HAP-1 (cell line): Measurements from ENCODE around the gene LBHD2.
A peak's percentile ranks its signal among the peaks of the same experiment; 100 is the strongest.

Source experiments
- DNase-seq, 2 experiments: peaks; one replicate each; pipeline ENCODE4 v3.0.0-alpha.2; 2016 to 2020; ENCODE audit warnings: low spot score in 2 of 2
- H3K27me3 ChIP-seq: fragments of 250-450 bp; sonication (Bioruptor Pico); 2 replicates; pipeline ENCODE4 v1.5.1; 2020; ENCODE audit warnings: low read depth, mild to moderate bottlenecking, moderate library complexity
- H3K36me3 ChIP-seq: fragments of 250-450 bp; sonication (Bioruptor Pico); replicated peaks from 2 replicates; pipeline ENCODE4 v1.5.1; 2020; ENCODE audit warnings: mild to moderate bottlenecking
- H3K4me1 ChIP-seq: fragments of 250-450 bp; sonication (Bioruptor Pico); 2 replicates; pipeline ENCODE4 v1.5.1; 2020; ENCODE audit warnings: mild to moderate bottlenecking
- H3K4me3 ChIP-seq: fragments of 250-450 bp; sonication (Bioruptor Pico); 2 replicates; pipeline ENCODE4 v1.5.1; 2020; ENCODE audit warnings: mild to moderate bottlenecking, moderate library complexity
- H3K9me3 ChIP-seq: fragments of 250-450 bp; sonication (Bioruptor Pico); 2 replicates; pipeline ENCODE4 v1.5.1; 2020; ENCODE audit warnings: mild to moderate bottlenecking, moderate library complexity
- in situ Hi-C: fragments of 300-500 bp; cut with MboI; formaldehyde crosslinking; loops from 3 replicates; pipeline ENCODE4 v1.14.3; 2020; ENCODE audit warnings: low sequenced_read_pairs, inconsistent platforms, mixed read lengths

Gene LBHD2

DNA sequence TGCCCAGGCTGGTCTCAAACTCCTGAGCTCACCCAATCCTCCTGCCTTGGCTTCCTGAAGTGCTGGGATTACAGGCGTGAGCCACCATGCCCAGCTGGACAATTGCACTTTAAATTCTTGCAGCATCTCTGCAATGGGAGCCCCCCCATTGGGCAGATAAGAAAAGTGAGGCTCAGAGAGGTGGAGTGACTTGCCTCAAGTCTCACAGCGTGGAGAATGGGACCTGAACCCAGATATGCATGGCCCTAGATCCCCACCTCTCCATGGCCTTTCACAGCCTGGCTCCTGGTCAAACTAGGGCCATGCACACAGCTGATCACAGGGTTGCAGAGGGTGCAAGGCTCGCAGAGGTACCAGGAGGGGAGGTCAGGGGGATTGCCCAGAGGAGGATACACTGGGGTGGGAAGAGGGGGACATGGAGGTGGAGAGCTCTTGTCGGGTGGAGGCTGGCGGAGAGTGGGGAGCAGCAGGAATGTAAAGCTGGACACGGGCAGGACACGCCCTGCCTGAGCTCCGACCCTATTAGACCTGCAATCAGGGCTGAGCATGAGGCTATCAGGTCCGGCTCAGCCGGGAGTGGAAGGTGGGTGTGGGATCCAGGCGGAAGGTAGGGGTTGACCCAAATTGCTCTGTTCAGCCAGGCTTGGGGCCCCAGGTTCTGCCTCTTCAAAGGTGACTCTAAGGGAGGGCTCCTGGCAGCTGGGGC is 17.4 kb downstream of the LBHD2 start:
- Histone ChIP-seq H3K4me1 (no peaks in the 10 kb centered on the region), H3K36me3 (no peaks in the 10 kb centered on the region)
- in situ Hi-C loops: no loop called here

DNA sequence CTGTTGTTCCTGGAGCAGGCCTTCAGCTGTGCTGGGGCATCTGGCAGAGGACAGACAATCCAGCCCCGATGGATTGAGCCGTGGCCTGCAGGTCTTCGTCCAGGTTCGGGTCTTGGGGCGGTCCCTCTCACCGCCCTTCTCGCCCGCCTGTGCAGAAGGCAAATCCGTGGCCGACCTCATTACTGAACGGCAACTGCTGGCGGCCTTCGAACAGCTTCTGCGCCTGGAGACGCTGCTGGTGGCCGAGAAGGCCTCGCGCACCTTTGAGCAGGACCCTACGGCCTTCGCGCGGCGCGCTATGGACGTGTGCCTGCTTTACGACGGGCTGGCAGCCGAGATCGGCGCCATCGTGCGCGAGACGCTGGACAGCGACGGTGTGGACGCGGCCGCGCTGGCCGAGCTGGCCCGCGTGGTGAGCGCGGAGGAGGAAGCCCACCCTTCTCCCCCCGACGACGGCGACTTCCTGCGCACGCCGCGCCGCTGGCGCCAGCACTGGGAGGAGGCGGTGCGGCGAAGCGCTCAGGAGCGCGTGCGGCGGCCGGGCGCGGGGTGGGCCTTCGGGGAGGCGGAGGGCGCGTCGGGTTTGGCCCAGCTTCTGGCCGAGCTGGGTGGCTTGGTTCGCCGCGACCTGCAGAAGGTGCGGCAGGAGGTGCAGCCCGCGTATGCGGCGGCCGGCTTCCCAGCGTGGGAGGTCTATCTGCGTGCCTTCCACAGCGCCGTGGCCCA is 18.1 kb downstream of the LBHD2 start:
- H3K36me3 ChIP-seq: no peaks in the 10 kb centered on the region
- H3K27me3 ChIP-seq: peaks cover 21% of the 10 kb centered on the region
- H3K4me3 ChIP-seq: no peak overlapping the region
- no peaks in the 10 kb centered on the region for H3K9me3 ChIP-seq
- DNase-seq: no peak
- H3K4me1 ChIP-seq: no peaks in the 10 kb centered on the region
- in situ Hi-C loops: no loop called here

More for the DNA sequence above, 17.4 kb downstream of the LBHD2 start:
- H3K27me3 ChIP-seq: peaks cover 21% of the 10 kb centered on the region
- no peak overlapping the region for H3K4me3 ChIP-seq
- DNase-seq: no peak
- no peaks in the 10 kb centered on the region for H3K9me3 ChIP-seq

DNA sequence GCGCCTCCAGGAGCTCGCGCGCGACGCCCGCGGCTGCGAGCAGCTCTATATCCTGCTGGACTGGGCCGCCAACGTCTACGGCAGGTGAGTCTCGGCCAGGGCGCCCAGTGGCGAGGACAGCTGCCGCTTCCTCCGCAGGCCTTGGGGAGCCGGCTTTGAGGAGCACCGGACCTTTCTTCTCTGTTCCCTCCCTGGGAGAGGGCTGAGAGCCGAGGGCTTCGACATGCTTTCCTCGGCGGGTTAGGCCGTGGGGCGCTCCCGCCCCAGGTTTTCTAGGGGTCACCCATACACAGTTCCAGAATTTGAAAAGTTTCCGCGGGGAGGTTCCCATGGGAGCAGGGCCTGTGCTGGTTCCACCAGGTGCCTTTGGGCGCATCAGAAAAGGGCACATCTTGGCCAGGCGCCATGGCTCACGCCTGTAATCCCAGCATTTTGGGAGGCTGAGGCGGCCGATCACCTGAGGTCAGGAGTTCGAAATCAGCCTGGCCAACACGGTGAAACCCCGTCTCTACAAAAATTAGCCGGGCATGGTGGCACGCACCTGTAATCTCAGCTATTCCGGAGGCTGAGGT is 18.8 kb downstream of the LBHD2 start:
- Histone ChIP-seq H3K27me3 (peaks cover 21% of the 10 kb centered on the region), H3K9me3 (no peaks in the 10 kb centered on the region), H3K4me3 (no peak overlapping the region), H3K4me1 (no peaks in the 10 kb centered on the region), H3K36me3 (no peaks in the 10 kb centered on the region)
- DNase-seq: no peak
- in situ Hi-C loops: no loop called here

DNA sequence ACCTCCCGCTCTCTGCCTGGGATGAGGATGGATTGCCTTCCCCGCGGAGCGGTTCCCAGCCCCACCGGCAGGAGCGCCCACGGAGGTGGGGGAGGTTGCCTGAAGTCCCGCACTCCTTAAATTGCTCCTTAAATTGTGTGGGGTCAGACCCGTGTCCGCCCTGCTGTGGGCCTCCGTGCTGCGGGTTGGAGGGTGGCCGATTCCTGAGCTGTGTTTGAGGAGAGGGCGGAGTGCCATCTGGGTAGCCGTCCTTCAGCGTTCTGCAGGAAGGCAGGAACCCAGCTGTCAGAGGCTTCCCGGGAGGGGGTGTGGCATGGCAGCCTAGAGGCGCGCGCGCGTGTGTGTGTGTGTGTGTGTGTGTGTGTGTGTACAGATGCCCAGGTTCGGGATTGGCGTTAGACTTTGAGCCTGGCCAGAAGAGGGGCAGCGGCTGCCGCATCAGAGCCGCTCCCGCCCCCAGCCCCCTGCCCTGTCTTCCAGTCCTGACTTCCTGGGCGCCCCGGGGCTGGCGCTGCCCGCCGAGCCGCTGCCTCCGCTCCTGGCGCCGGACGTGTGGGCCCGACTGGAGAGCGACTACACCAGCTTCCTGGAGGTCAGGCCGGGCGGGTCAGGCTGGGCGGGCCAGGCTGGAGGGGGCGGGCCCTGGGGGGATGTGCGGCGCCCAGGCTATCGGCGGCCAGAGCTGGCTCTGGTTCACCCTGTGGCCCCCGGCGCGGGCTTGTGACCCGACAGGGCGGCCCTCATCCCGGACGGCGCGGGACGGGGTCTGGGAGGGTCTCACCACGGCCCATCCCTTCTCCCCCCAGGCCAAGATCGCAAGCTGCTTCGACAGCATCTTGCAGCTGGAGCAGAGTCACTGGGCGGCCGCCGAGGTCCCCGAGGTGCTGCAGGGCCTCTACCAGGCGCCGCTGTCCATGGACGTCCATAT is 19.7 kb downstream of the LBHD2 start:
- in situ Hi-C loops: no loop called here
- Histone ChIP-seq H3K36me3 (no peaks in the 10 kb centered on the region), H3K27me3 (peaks cover 21% of the 10 kb centered on the region), H3K9me3 (no peaks in the 10 kb centered on the region), H3K4me3 (no peak overlapping the region), H3K4me1 (no peaks in the 10 kb centered on the region)
- no peak for DNase-seq

DNA sequence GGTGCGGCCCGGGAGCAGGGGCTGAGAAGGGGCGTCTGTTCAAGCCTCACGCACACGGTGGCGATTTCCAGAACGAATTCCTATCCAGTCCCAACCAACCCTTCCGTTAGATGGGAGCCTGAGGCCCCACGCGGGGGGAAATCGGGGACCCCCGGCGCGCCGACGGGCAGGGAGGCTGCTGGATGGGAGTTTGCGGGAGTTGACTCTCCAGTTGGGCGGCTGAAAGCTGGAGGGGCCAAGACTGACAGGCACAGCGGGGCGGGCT is 20.3 kb downstream of the LBHD2 start:
- no peak for DNase-seq
- Histone ChIP-seq H3K4me1 (no peaks in the 10 kb centered on the region), H3K9me3 (no peaks in the 10 kb centered on the region), H3K36me3 (no peaks in the 10 kb centered on the region), H3K4me3 (no peak overlapping the region), H3K27me3 (peaks cover 21% of the 10 kb centered on the region)
- in situ Hi-C loops: no loop called here

GRCh38 chr14:103104654-103105452 is 20.8 kb downstream of the LBHD2 start:
- in situ Hi-C loops: loop anchor here (5.0 kb wide), 1 partner anchor 187 kb away; no protein-coding TSS in a partner anchor
- H3K27me3 ChIP-seq: peaks cover 21% of the 10 kb centered on the region
- H3K4me3 ChIP-seq: no peak overlapping the region
- no peaks in the 10 kb centered on the region for H3K36me3 ChIP-seq
- no peaks in the 10 kb centered on the region for H3K4me1 ChIP-seq
- H3K9me3 ChIP-seq: no peaks in the 10 kb centered on the region
- peak; percentile 32 to 85 for DNase-seq

DNA sequence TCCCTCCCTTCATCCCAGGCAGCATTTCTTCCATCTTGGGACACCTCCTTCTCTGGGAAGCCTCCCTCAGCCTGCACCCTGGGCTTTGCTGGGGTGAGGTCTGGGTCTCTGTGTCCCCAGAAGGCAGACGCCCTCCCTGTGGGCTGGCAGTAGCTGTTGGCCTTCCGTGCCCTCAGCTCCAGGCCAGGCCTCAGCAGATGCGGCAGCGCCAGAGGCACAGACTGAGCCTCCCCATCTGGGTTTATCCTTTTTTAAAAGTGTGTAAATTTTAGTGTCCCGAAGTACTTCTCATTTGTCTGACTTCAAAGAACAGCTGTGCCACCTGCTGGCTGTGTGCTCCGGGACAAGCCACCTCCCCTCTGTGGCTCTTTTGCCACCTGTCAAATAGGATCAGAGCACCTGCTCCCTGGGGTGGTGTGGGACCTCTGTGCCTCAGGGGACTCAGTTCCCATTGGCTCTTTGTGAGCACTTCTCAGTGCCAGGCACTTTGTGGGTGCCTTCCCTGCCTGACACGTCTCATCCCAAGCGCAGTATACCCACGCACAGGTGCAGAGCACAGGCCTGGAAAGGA is 21.7 kb downstream of the LBHD2 start:
- peaks cover 21% of the 10 kb centered on the region for H3K27me3 ChIP-seq
- no peak for DNase-seq
- no peak overlapping the region for H3K4me3 ChIP-seq
- H3K9me3 ChIP-seq: no peaks in the 10 kb centered on the region
- no peaks in the 10 kb centered on the region for H3K4me1 ChIP-seq
- no peaks in the 10 kb centered on the region for H3K36me3 ChIP-seq
- in situ Hi-C loops: loop anchor here (5.0 kb wide), 1 partner anchor 187 kb away; no protein-coding TSS in a partner anchor

DNA sequence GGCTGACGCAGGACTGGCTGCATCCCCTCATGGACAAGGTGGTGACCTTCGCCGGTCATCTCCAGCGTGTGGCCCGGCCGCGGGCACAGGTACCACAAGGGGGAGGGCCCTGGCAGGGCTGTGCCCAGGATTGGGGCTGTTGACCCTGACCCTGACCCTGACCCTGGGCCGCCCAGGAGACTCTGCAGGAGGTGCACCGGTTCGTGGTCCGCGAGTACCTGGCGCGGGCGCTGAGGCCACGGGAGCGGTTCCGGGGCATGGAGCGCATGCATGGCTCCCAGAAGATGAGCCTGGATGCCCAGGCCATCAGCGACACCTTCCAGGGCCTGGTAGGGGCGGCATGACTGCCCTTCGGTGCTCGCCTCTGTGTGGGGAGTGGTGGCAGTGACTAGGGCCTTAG is 23.4 kb downstream of the LBHD2 start:
- H3K27me3 ChIP-seq: peaks cover 21% of the 10 kb centered on the region
- DNase-seq: no peak
- no peaks in the 10 kb centered on the region for H3K36me3 ChIP-seq
- no peaks in the 10 kb centered on the region for H3K9me3 ChIP-seq
- H3K4me3 ChIP-seq: no peak overlapping the region
- in situ Hi-C loops: loop anchor here (5.0 kb wide), 1 partner anchor 185 kb away; no protein-coding TSS in a partner anchor
- no peaks in the 10 kb centered on the region for H3K4me1 ChIP-seq

DNA sequence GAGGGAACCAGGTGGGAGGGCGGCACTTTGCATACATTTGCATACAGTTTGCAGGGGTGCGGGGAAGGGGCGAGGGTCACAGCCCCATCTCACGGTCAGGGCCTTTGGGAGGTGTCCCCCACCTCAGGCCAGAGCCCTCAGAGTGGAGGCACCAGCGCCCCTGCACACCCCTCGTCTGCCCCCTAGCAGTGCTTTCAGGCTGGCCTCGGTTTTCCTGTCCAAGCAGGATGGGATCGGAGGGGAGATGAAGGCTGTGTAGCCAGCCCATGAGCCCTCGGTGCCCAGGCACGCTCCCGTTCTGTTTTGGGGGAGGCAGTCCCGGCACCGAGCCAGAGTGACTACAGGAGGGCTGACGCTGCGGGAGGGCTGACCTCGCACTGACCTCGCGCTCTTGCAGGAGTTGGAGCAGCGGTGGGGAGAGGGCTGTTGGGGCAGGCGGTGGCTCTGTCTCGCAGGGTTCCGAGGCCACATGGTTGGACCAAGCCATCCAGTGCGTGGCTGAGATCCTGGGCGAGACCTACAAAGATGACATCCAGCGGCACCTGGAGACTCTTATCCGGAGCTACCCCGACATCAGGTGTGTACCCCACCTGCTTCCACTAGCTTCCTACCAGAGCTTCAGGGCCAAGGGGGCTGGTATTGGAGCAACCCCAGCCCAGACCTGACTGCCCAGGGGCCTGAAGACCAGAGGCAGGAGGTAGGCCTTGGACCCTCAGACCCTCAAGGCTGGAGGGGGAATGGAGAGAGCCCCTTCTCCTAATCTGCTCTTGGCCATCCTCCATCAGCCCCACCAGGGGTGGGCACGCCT is 24.1 kb downstream of the LBHD2 start:
- no peaks in the 10 kb centered on the region for H3K36me3 ChIP-seq
- H3K4me1 ChIP-seq: no peaks in the 10 kb centered on the region
- in situ Hi-C loops: loop anchor here (5.0 kb wide), 1 partner anchor 184 kb away; no protein-coding TSS in a partner anchor
- no peaks in the 10 kb centered on the region for H3K9me3 ChIP-seq
- DNase-seq: no peak
- H3K4me3 ChIP-seq: no peak overlapping the region
- peaks cover 17% of the 10 kb centered on the region for H3K27me3 ChIP-seq

DNA sequence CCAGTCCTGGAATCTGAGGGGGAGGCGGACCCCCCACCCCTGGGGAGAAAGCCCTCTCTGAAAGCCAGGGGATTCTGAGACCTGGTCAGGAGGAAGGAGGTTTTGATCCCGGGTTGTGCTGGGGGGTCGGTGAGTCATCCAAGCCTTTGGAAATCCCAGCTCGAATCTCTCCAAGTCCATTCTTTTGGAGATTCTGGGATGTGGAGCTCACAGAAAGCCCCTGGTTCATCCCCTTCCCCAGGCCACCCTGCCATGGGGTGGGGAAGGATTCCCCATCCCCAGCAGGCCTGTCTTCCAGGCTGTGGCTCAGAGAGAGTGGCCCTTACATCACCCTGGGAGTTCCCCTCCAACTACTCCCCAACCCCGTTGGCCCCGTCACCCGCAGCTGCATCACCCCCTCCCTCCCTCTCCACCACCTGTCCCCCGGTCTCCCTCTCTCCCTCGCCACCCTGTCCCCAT is 24.8 kb downstream of the LBHD2 start:
- in situ Hi-C loops: loop anchor here (5.0 kb wide), 1 partner anchor 184 kb away; no protein-coding TSS in a partner anchor
- no peak overlapping the region for H3K4me3 ChIP-seq
- peaks cover 11% of the 10 kb centered on the region for H3K27me3 ChIP-seq
- no peaks in the 10 kb centered on the region for H3K9me3 ChIP-seq
- no peaks in the 10 kb centered on the region for H3K4me1 ChIP-seq
- H3K36me3 ChIP-seq: no peaks in the 10 kb centered on the region
- no peak for DNase-seq

DNA sequence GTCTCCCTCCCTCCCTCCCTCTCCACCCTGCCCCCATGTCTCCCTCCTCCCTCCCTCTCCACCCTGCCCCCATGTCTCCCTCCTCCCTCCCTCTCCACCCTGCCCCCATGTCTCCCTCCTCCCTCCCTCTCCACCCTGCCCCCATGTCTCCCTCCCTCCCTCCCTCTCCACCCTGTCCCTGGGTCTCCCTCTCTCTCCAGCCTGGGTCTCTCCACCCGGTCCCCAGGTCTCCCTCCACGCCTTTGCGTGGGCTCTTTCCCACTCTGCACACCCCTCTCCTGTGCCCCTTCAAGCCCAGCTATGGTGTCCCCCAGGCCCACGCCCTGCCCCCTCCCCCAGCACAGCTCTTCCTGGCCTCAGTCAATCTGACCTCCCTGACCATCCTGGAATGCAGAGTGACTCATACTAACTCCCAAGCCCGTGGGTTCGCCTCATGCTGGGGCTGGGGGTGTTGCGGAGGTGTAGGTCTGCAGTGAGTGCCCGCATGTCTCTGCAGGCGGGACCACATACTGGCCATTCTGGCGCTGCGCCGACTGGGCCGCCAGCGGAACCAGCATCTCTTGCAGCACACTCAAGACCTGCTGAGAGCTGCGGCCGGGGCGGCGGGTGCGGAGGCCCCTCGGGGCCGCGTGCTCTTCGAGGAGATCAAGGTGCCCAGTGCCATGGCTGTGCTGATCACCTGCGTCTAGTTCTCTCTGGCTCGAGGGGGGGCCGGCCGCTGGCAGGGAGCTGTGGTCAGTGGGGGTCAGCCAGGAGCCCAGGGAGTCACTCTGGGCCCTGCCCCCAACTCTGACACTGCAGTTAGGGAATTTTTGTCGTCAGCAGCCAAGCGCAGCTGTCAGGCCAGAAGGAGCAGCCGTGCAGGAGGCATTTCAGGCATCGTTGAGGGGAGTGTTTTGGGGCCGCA is 25.8 kb downstream of the LBHD2 start:
- peaks cover under 1% of the 10 kb centered on the region for H3K27me3 ChIP-seq
- no peak overlapping the region for H3K4me3 ChIP-seq
- DNase-seq: no peak
- in situ Hi-C loops: loop anchor here (5.0 kb wide), 1 partner anchor 183 kb away; no protein-coding TSS in a partner anchor
- no peaks in the 10 kb centered on the region for H3K4me1 ChIP-seq
- no peaks in the 10 kb centered on the region for H3K36me3 ChIP-seq
- no peaks in the 10 kb centered on the region for H3K9me3 ChIP-seq
